ENCODE data around the gene SNX18. TPM values are rescaled to one million over a fixed set of nuclear protein-coding genes. Genes with fewer than 3 reads are reported as not detected.

The SNX18 gene
- total RNA-seq, 1 donor from 2014 or later: 63.4 TPM

DNA sequence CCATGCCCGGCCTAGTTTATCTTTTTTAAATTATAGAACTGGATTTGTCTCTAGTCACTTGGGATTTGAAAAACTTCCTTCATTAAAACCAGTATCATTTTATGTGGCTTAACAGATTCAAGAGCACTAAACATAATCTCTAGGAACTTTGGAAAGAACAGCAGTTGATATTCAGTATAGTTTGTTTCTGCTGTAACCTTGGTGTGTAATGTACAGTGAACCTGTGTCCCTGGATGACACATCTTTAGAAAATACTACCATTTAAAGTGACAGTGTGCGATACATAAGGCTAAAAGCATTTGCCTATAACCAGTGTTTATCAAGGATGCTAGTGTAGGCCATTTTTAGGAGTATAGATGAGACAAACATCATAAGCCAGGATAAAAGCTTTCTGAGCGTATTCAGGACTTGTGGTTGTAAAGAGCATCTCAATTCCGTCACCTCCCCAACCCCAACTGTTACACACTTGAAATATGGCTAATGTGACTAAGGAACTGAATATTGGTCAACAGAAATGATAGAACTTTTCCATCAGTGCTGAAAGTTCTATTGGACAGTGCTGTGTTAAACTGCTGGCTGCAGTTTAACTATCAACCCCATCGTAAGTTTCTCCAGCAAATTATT lies 4.4 kb downstream of the SNX18 start:
- Mint-ChIP-seq H3K36me3 (ENCODE audit: low read depth) (peaks cover 59% of the 10 kb centered on the region), H3K27me3 (no peaks in the 10 kb centered on the region), H3K4me1 (peaks cover 24% of the 10 kb centered on the region), H3K9me3 (no peaks in the 10 kb centered on the region), H3K27ac (no peak overlapping the region), H3K4me3 (peak overlapping the region; percentile 86)
- no peak for DNase-seq
- TF ChIP-seq, protein P1, sequence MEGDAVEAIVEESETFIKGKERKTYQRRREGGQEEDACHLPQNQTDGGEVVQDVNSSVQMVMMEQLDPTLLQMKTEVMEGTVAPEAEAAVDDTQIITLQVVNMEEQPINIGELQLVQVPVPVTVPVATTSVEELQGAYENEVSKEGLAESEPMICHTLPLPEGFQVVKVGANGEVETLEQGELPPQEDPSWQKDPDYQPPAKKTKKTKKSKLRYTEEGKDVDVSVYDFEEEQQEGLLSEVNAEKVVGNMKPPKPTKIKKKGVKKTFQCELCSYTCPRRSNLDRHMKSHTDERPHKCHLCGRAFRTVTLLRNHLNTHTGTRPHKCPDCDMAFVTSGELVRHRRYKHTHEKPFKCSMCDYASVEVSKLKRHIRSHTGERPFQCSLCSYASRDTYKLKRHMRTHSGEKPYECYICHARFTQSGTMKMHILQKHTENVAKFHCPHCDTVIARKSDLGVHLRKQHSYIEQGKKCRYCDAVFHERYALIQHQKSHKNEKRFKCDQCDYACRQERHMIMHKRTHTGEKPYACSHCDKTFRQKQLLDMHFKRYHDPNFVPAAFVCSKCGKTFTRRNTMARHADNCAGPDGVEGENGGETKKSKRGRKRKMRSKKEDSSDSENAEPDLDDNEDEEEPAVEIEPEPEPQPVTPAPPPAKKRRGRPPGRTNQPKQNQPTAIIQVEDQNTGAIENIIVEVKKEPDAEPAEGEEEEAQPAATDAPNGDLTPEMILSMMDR (IDR thresholded peaks at IDR 0.05): no peak
- ChIA-PET CTCF (interaction anchor here (1.0 to 1.3 kb wide), 2 partner anchors 323 to 345 kb away, joined by 4 to 5 read pairs; no protein-coding TSS in a partner anchor), POLR2A (no interaction called here)
- intact Hi-C loops (cut with micrococcal nuclease): loop anchor here (5.0 kb wide), 1 partner anchor 35 kb away; no protein-coding TSS in a partner anchor
- ATAC-seq (ENCODE audit: low read depth): no peak

DNA sequence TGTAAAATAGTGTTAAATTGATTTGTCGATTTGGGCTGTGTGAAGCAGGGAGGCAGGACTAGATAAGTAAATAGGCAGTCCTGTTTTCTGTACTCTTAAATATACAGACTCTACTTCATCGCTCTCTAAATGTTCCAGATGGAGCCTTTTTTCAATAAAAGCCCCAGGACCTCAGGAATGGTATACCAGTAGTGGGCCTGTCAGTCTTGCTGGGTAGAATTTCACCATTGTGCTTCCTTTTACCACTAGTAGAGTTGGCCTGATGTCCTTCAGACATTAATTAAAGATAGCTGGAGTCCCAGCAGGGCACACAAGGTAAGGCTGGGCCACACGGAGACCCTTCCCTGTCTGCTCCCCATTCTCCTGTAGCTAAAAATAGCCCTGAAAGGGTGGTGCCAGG lies 6.0 kb downstream of the SNX18 start:
- H3K27ac Mint-ChIP-seq: no peak overlapping the region
- H3K4me1 Mint-ChIP-seq: peaks cover 18% of the 10 kb centered on the region
- H3K4me3 Mint-ChIP-seq: peak overlapping the region; percentile 62
- ATAC-seq (ENCODE audit: low read depth): no peak
- DNase-seq: no peak
- TF ChIP-seq, protein P1 (IDR thresholded peaks at IDR 0.05): no peak
- H3K36me3 Mint-ChIP-seq (ENCODE audit: low read depth): peaks cover 59% of the 10 kb centered on the region
- ChIA-PET CTCF (interaction anchor here (2.6 kb wide), 1 partner anchor 321 kb away, joined by 13 read pairs; no protein-coding TSS in a partner anchor), POLR2A (no interaction called here)
- intact Hi-C loops (cut with micrococcal nuclease): loop anchor here (5.0 kb wide), 1 partner anchor 34 kb away; no protein-coding TSS in a partner anchor
- no peaks in the 10 kb centered on the region for H3K27me3 Mint-ChIP-seq
- H3K9me3 Mint-ChIP-seq: no peaks in the 10 kb centered on the region

DNA sequence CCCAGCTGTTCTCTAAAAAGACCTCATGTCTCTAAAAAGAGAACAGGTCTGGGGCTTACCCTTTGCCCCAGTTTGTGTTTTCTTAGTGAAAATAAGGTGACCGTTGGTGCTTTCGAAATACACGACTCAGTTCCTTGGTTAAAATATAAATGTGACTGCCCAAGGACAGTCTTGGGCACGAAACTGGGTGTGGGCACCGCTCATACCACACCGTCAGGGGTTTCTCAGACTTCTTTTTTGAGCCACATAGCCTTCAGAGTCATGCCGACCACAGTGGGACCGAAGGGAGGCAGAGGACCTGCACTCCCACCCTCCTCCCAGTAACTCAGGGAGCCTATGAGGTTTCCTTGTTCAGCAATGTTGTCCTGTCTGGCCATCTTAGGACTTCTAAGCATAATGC lies 6.5 kb downstream of the SNX18 start:
- intact Hi-C loops (cut with micrococcal nuclease): loop anchor here (5.0 kb wide), 1 partner anchor 33 kb away; no protein-coding TSS in a partner anchor
- ChIA-PET CTCF (interaction anchor here (2.6 kb wide), 1 partner anchor 320 kb away, joined by 13 read pairs; no protein-coding TSS in a partner anchor), POLR2A (no interaction called here)
- H3K27ac Mint-ChIP-seq: peak overlapping the region; percentile 9
- ATAC-seq (ENCODE audit: low read depth): no peak
- no peak for DNase-seq
- no peaks in the 10 kb centered on the region for H3K9me3 Mint-ChIP-seq
- no peaks in the 10 kb centered on the region for H3K27me3 Mint-ChIP-seq
- H3K4me3 Mint-ChIP-seq: peak overlapping the region; percentile 62
- peaks cover 55% of the 10 kb centered on the region for H3K36me3 Mint-ChIP-seq (ENCODE audit: low read depth)
- H3K4me1 Mint-ChIP-seq: peaks cover 13% of the 10 kb centered on the region
- TF ChIP-seq, protein P1 (IDR thresholded peaks at IDR 0.05): no peak

DNA sequence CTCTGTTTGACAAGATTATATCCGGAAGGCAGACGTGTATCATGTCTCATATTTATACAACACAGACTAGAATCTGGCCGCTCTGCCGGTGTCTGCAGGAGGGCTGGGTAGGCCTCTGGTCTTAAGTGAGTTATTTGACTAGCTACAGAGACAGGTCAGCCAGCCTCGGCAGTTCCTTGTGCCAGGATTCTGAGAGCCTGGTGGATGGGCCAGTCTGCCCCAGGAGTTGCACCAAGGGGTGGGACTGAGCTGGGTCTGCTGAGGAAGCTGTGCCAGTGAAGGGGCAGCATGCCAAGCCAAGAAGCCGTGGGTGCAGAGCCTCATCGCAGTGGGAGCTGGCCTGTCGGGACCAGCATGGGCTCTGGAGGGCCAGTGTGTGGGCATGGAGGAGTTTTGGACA lies 7.1 kb downstream of the SNX18 start:
- intact Hi-C loops (cut with micrococcal nuclease): loop anchor here (5.0 kb wide), 1 partner anchor 33 kb away; no protein-coding TSS in a partner anchor
- TF ChIP-seq, protein P1 (IDR thresholded peaks at IDR 0.05): no peak
- H3K27ac Mint-ChIP-seq: no peak overlapping the region
- no peak for DNase-seq
- H3K4me1 Mint-ChIP-seq: peaks cover 6% of the 10 kb centered on the region
- H3K27me3 Mint-ChIP-seq: no peaks in the 10 kb centered on the region
- POLR2A ChIA-PET: no interaction called here
- peaks cover 48% of the 10 kb centered on the region for H3K36me3 Mint-ChIP-seq (ENCODE audit: low read depth)
- no peak for ATAC-seq (ENCODE audit: low read depth)
- no peaks in the 10 kb centered on the region for H3K9me3 Mint-ChIP-seq
- H3K4me3 Mint-ChIP-seq: no peak overlapping the region
- CTCF ChIA-PET: interaction anchor here (2.6 kb wide), 1 partner anchor 320 kb away, joined by 13 read pairs; no protein-coding TSS in a partner anchor

DNA sequence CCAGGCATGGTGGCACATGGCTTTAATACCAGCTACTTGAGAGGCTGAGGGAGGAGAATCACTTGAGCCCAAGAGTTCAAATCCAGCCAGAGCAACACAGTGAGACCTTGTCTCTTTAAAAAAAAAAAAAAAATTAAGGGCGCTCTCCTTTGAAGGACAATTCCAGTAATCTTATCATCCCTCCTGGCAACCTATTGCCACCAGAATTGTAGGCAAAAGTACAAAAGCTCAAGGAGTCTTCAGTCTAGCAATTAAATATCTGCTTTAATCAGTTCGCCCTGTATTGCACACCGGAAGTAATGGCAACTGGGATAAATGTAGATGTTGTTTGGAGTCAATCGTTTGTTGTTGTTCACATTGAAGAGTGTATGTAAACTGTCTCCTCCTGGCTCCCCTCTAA lies 7.7 kb downstream of the SNX18 start:
- ATAC-seq (ENCODE audit: low read depth): no peak
- intact Hi-C loops (cut with micrococcal nuclease): no loop called here
- peaks cover under 1% of the 10 kb centered on the region for H3K4me1 Mint-ChIP-seq

More for the DNA sequence above, 7.7 kb downstream of the SNX18 start:
- H3K36me3 Mint-ChIP-seq (ENCODE audit: low read depth): peaks cover 45% of the 10 kb centered on the region
- ChIA-PET POLR2A (no interaction called here), CTCF (interaction anchor here (0.6 kb wide), 1 partner anchor 320 kb away, joined by 3 read pairs; no protein-coding TSS in a partner anchor)
- H3K27me3 Mint-ChIP-seq: no peaks in the 10 kb centered on the region
- no peaks in the 10 kb centered on the region for H3K9me3 Mint-ChIP-seq
- H3K4me3 Mint-ChIP-seq: peak overlapping the region; percentile 13
- TF ChIP-seq, protein P1 (IDR thresholded peaks at IDR 0.05): no peak
- H3K27ac Mint-ChIP-seq: no peak overlapping the region
- DNase-seq: no peak
